Liver (tissue), 9 donors: ENCODE measurements around the gene IKZF3. TPM values are rescaled to one million over a fixed set of nuclear protein-coding genes. Genes with fewer than 3 reads are reported as not detected.
A peak's percentile ranks its signal among the peaks of the same experiment; 100 is the strongest.

Source experiments
- DNase-seq: peaks from one replicate; pipeline ENCODE4 v3.0.0-alpha.2; 2017; ENCODE audit warnings: low spot score
- H3K27ac ChIP-seq, 2 donors: one replicate each; pipeline ENCODE4 v1.7.0; 2013; ENCODE audit warnings: inconsistent platforms in 2 of 2, low read length in 2 of 2, control low read depth in 1 of 2, low read depth in 1 of 2, mild to moderate bottlenecking in 1 of 2
- H3K27me3 ChIP-seq, 4 donors: one replicate each; pipeline versions ENCODE4 v1.6.1 to v1.7.0; 2013; ENCODE audit warnings: low read length in 3 of 4, inconsistent platforms in 1 of 4, mild to moderate bottlenecking in 1 of 4, moderate library complexity in 1 of 4; ENCODE audit not compliant: control insufficient read depth in 4 of 4, insufficient read depth in 4 of 4
- H3K36me3 ChIP-seq, 4 donors: one replicate each; pipeline versions ENCODE4 v1.6.1 to v1.7.0; 2013; ENCODE audit warnings: low read length in 3 of 4, mild to moderate bottlenecking in 3 of 4, low read depth in 1 of 4, moderate library complexity in 1 of 4; ENCODE audit not compliant: control insufficient read depth in 4 of 4, insufficient read depth in 3 of 4
- H3K4me1 ChIP-seq, 4 donors: one replicate each; pipeline versions ENCODE4 v1.6.1 to v1.7.0; 2013; ENCODE audit warnings: low read length in 3 of 4, mild to moderate bottlenecking in 3 of 4, moderate library complexity in 1 of 4; ENCODE audit not compliant: control insufficient read depth in 4 of 4, insufficient read depth in 4 of 4
- H3K4me3 ChIP-seq, 3 donors: one replicate each; pipeline versions ENCODE4 v1.6.1 to v1.7.0; 2013; ENCODE audit warnings: low read length in 3 of 3, control low read depth in 1 of 3, low read depth in 1 of 3, mild to moderate bottlenecking in 1 of 3
- H3K9ac ChIP-seq, 2 donors: one replicate each; pipeline ENCODE4 v1.7.0; 2013; ENCODE audit warnings: low read length in 2 of 2, mild to moderate bottlenecking in 2 of 2, moderate library complexity in 2 of 2, control low read depth in 1 of 2, low read depth in 1 of 2
- H3K9me3 ChIP-seq, 4 donors: one replicate each; pipeline versions ENCODE4 v1.6.1 to v1.7.0; 2013; ENCODE audit warnings: low read length in 3 of 4; ENCODE audit not compliant: control insufficient read depth in 4 of 4
- ATF3 ChIP-seq: IDR thresholded peaks from 2 replicates; pipeline ENCODE4 v1.6.1; 2016; ENCODE audit warnings: antibody characterized with exemption
- CTCF ChIP-seq: fragments of 150-350 bp; IDR thresholded peaks from 2 replicates; pipeline ENCODE4 v1.5.1; 2017; ENCODE audit warnings: improper control_type of control experiment, low read depth, low read length; ENCODE audit not compliant: missing input control
- EGR1 ChIP-seq, 2 donors: IDR thresholded peaks; 2 replicates each; pipeline ENCODE4 v1.6.1; 2016 to 2018; ENCODE audit warnings: antibody characterized with exemption in 2 of 2, low read depth in 2 of 2
- FOXA1 ChIP-seq: IDR thresholded peaks from 2 replicates; pipeline ENCODE4 v1.6.1; 2016; ENCODE audit warnings: antibody characterized with exemption
- FOXA2 ChIP-seq: IDR thresholded peaks from 2 replicates; pipeline ENCODE4 v1.6.1; 2016; ENCODE audit warnings: antibody characterized with exemption
- GABPA ChIP-seq, 2 donors: IDR thresholded peaks in 1 of 2; conservative IDR thresholded peaks in 1 of 2; 2 replicates each; pipeline ENCODE4 v1.6.1; 2016; ENCODE audit warnings: antibody characterized with exemption in 2 of 2, mild to moderate bottlenecking in 1 of 2, moderate library complexity in 1 of 2
- HNF4A ChIP-seq, 2 donors: conservative IDR thresholded peaks; 2 replicates each; pipeline ENCODE4 v1.6.1; 2016; ENCODE audit warnings: antibody characterized with exemption in 2 of 2, mild to moderate bottlenecking in 2 of 2
- HNF4G ChIP-seq: IDR thresholded peaks from 2 replicates; pipeline ENCODE4 v1.6.1; 2016; ENCODE audit warnings: antibody characterized with exemption
- JUND ChIP-seq, 2 donors: IDR thresholded peaks; 2 replicates each; pipeline ENCODE4 v1.6.1; 2016; ENCODE audit warnings: antibody characterized with exemption in 2 of 2
- MAX ChIP-seq: IDR thresholded peaks from 2 replicates; pipeline ENCODE4 v1.6.1; 2016; ENCODE audit warnings: antibody characterized with exemption
- NR2F2 ChIP-seq: IDR thresholded peaks from 2 replicates; pipeline ENCODE4 v1.6.1; 2016; ENCODE audit warnings: antibody characterized with exemption
- RAD21 ChIP-seq, 2 donors: IDR thresholded peaks; 2 replicates each; pipeline ENCODE4 v1.6.1; 2016; ENCODE audit warnings: antibody characterized with exemption in 2 of 2, mild to moderate bottlenecking in 2 of 2
- REST ChIP-seq: IDR thresholded peaks from 2 replicates; pipeline ENCODE4 v1.6.1; 2016; ENCODE audit warnings: antibody characterized with exemption, mild to moderate bottlenecking
- RXRA ChIP-seq, 2 donors: IDR thresholded peaks; 2 replicates each; pipeline ENCODE4 v1.6.1; 2017 to 2018; ENCODE audit warnings: antibody characterized with exemption in 2 of 2, mild to moderate bottlenecking in 1 of 2
- SP1 ChIP-seq: IDR thresholded peaks from 2 replicates; pipeline ENCODE4 v1.6.1; 2018; ENCODE audit warnings: antibody characterized with exemption, mild to moderate bottlenecking
- TAF1 ChIP-seq: conservative IDR thresholded peaks from 2 replicates; pipeline ENCODE4 v1.6.1; 2016; ENCODE audit warnings: antibody characterized with exemption, mild to moderate bottlenecking
- YY1 ChIP-seq: IDR thresholded peaks from 2 replicates; pipeline ENCODE4 v1.6.1; 2016; ENCODE audit warnings: antibody characterized with exemption, mild to moderate bottlenecking
- ZBTB33 ChIP-seq: IDR thresholded peaks from 2 replicates; pipeline ENCODE4 v1.6.1; 2016; ENCODE audit warnings: antibody characterized with exemption
- WGBS: extraction: QIAGEN DNeasy Blood & Tissue Kit; methylation state at CpG from one replicate; pipeline ENCODE4 v1.1.7; 2013; 5-methylcytosine and 5-hydroxymethylcytosine counted together
- polyA plus RNA-seq, 2 donors: library from polyadenylated mRNA; stranded (reverse) in 1 of 2; unstranded in 1 of 2; fragments of 200-250 nt in 1 of 2; fragments of >200 nt in 1 of 2; fragmentation: Nextera tagmentation in 1 of 2; extraction: Ambion mirVana in 1 of 2; gene quantifications; one replicate each; pipeline versions ENCODE4 v1.2.1 to v1.2.3, GENCODE V29; 2013 to 2015
- total RNA-seq, 2 donors: library from RNA; depleted of rRNA; stranded (reverse); fragments of >200 nt; gene quantifications; one replicate each; pipeline ENCODE4 v1.2.3, GENCODE V29; 2014
- donor health status: healthy.
- donor health status: healthy.
- donor health status: healthy.
- donor health status: healthy.
- donor health status: healthy.

Gene IKZF3
- total and polyA plus RNA-seq, 4 donors: 0.32 to 2.3 (median 0.83) TPM

GRCh38 chr17:39777534-39778365 is 86.4 kb downstream of the IKZF3 start:
- TF ChIP-seq YY1 (no peak), ATF3 (no peak), HNF4A (conservative IDR thresholded peaks at IDR 0.05) (no peak), TAF1 (no peak), EGR1 (IDR thresholded peaks at IDR 0.05; ENCODE audit: low read depth in 2 of 2) (no peak), CTCF (no peak), SP1 (no peak), FOXA2 (no peak), JUND (IDR thresholded peaks at IDR 0.05) (no peak), MAX (no peak), FOXA1 (no peak), RAD21 (IDR thresholded peaks at IDR 0.05) (no peak), REST (no peak), ZBTB33 (no peak), RXRA (IDR thresholded peaks at IDR 0.05) (no peak), NR2F2 (no peak), HNF4G (no peak), GABPA (IDR thresholded peaks at IDR 0.05 in 1 of 2, conservative IDR thresholded peaks at IDR 0.05 in 1 of 2) (no peak)
- no peaks in the 10 kb centered on the region for H3K36me3 ChIP-seq
- peak overlapping the region in 1 of 2 donors; percentile 53 for H3K9ac ChIP-seq
- 66% methylated on average over 11 of the region's 11 CpGs for WGBS
- H3K9me3 ChIP-seq: no peaks in the 10 kb centered on the region
- H3K4me1 ChIP-seq: no peaks in the 10 kb centered on the region
- H3K27me3 ChIP-seq: no peaks in the 10 kb centered on the region
- DNase-seq: no peak
- peak overlapping the region in 1 of 3 donors; percentile 29 for H3K4me3 ChIP-seq
- peak overlapping the region in 1 of 2 donors; percentile 1 for H3K27ac ChIP-seq
